Tongue (tissue), 3 donors: Measurements from ENCODE around the gene LRCH4. TPM values are rescaled to one million over a fixed set of nuclear protein-coding genes. Genes with fewer than 3 reads are reported as not detected.
A peak's percentile ranks its signal among the peaks of the same experiment; 100 is the strongest.
"Not testable (repeated sequence)": the region's sequence is repeated elsewhere in the genome, so short reads cannot be mapped to it uniquely, and the experiment has no call there.

Source experiments
- DNase-seq: peaks from one replicate; pipeline ENCODE4 v3.0.0-alpha.2; 2015
- small RNA-seq: library from RNA; depleted of rRNA; stranded (forward); fragments of <200 nt; gene quantifications from one replicate; pipeline ENCODE3, GENCODE V24; 2014; ENCODE audit warnings: low replicate concordance
- total RNA-seq: library from RNA; depleted of rRNA; stranded (reverse); fragments of >200 nt; gene quantifications from one replicate; pipeline ENCODE4 v1.2.3, GENCODE V29; 2014

The LRCH4 gene
- total RNA-seq, 1 donor from 2014 or later = 30.1 TPM

DNA sequence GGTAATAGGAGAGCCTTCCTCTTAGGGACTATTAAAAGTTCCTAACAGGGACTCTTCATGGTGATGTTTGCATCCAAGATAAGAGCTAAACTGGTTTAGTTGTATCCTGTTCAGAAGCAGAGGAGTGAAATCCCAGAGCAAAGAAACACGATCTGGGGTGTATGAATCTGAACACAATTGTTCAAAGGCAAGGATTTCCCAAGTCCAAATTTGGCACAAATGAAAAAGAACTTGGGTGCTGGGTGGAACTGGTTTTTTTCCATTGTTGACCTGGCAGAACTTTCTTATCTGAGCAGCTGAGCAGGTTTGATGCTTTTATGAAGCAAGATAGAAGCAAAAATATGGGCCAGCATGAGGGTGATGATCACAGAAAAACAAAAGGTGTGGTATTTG, 41.0 kb downstream of the LRCH4 start:
- DNase-seq = no peak

DNA sequence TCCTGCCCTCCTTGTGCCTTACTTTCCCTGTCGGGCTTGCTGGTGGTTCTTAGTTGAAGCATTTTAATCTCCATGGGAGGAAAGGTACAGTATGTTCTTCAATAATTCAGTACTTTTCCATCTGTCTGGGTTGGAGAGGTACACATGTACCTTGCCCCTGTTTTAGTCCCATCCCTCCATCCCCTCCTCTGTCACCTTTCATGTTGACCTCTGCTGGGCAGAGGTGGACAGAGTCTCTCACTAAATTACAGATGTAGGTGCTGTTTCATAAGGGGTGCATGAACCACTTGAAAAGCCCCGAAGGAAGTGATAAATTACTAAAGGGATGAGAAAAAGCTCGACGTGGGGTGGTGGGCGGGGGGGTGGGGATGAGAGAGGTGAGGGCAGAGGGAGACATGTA, 41.5 kb downstream of the LRCH4 start:
- no peak for DNase-seq

DNA sequence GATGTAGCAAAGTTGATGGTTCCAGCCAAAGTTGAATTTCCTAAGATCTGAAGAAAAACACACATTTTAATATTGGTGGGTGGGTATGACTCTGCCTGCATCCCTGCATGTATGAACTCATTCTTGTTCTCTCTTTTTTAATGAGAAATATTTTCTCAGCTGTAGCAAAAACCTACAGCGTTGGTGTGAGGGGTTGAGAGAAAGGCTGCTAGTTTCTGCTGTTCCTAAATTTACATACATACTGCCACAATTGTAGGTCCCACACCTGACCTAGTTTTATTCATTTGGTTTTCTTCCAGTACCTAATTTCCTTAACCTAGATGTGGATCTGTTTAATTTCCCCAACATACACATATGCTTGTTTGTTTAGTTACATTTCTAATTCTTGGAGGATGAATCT, 42.3 kb downstream of the LRCH4 start:
- no peak for DNase-seq

DNA sequence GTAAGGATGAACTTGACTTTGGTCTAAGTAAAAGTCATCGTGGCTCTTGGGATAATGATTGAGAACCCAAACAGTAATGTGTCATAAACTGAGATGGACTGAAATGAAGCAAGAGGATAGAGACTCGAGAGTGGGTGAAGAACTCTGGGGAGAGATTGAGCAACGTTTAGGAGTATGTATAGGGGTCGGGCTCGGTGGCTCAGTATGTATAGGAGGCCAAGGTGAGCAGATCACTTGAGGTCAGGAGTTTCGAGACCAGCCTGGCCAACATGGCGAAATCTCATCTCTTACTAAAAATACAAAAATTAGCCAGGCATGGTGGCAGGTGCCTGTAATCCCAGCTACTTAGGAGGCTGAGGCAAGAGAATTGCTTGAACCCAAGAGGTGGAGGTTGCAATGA, 44.6 kb downstream of the LRCH4 start:
- DNase-seq = not testable (repeated sequence)

DNA sequence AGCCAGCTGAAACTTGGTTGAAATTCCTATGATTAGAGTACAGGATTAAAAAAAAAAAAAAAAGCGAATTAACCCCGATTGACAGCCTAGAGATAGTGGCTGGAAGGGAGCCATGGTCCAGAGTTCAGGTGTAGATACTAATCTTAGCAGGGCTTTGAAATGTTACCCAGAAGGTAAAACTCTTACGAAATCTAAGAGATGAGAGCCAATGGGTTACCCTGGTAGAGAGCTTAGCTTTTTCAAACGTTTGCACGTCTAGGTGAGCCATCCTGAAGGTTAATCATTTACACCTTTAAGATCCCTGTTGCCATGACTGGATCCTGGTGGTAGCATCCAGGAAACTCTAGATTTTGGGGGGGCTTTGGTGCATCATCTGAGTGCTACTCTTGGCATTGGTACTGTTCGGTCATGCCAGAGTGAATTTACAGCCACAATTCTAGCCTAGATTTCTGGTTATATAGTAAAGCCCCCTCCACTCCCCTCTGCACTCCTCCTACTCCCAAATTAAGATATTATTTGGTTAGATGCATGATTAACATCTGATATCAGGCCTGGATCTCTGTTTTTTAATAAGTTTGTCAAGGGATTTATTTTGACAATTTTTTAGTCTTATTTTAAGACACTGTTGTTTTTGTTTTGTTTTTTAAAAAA, 45.7 kb downstream of the LRCH4 start:
- DNase-seq = no peak

DNA sequence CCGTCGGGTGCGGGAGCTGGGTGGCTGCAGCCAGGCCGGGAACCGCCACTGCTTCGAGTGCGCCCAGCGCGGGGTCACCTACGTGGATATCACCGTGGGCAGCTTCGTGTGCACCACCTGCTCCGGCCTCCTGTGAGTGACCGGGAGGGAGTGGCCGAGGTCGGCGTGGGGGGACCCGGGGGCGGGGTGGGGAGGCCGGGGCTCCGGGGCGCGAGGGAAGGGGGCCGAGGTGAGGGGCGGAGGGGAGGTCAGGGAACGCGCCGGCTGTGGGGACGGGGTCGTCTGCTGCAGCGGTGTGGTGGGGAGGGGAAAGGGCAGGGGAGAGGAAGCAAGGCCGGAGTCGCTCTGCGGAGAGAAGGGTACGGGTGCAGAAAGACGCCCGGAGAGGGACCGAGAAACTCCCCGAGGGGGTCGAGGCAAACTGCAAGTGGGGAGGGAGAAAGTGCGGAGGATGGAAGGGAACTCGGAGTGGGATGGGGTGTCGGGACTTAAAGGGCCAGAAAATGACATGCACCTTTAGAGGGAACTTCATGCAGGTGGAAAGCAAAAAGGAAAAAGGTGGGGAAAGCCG, 46.4 kb downstream of the LRCH4 start:
- DNase-seq = no peak

DNA sequence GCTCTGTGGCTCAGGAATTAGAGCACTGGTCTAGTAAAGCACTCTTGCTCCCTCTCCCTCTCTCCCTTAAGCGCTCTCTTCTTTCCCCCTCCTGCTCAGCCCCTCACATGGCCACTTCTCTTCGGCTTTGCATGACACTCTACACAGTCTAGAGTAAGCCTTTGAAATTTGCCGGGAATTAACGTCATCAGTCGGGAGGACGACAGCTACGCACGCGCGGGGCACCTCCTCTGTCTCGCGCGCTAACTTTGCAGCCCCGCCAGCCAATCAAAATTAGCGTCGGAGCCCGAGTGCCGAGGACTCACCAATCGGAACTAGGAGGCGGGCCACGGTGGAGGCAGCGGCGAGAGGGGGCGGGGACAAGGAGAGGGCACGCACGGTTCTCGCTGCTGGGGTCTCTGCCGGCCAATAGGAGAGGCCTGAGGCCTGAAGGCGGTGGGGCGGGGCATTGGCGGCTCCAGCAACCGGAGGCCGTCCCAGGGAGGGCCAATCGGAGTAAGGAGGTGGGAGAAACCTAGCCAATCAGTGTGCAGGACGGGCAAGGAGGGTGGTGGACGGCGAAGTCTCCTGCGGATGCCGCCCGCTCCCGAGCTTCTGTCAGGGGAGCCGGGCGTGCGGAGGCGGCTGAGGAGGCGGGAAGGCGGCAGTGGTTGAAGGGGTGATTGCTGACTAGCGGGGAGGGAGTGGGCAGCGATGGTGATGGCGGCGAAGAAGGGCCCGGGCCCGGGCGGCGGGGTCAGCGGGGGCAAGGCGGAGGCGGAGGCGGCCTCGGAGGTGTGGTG, 47.1 kb downstream of the LRCH4 start, which contains the start of gene AGFG2:
TSS of gene AGFG2 (plus strand) at position 550 of the 782 bp plus-strand sequence. CDS start at position 694, 144 bp downstream.
- peak; percentile 100 for DNase-seq

DNA sequence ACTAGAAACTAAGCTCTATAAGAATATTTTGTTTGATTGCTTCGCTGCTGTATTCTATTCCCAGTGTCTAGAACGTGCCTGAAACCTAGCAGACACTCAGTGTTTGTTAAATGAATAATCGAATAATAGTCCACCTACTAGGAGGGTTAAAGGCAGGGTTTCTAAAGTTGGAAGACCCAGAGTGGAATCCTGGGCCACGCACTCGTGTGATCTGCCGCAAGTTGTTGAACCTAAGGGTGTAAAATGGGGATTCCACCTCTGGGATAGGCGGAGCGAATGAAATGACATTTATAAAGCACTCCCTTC, 47.6 kb downstream of the LRCH4 start:
- no peak for DNase-seq

DNA sequence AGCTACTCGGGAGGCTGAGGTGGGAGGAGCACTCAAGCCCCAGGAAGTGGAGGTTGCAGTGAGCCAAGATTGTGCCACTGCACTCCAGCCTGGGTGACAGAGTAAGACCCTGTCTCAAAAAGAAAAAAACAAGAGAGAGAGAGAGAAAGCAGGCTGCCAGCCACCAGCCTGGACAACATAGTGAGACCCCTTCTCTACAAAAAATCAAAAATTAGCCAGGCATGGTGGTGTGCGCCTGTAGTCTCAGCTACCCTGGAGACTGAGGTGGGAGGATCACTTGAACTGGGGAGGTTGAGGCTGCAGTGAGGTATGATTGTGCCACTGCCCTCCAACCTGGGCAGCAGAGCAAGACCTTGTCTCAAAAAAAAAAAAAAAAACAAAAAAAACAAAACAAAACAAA, 49.2 kb downstream of the LRCH4 start:
- not testable (repeated sequence) for DNase-seq

DNA sequence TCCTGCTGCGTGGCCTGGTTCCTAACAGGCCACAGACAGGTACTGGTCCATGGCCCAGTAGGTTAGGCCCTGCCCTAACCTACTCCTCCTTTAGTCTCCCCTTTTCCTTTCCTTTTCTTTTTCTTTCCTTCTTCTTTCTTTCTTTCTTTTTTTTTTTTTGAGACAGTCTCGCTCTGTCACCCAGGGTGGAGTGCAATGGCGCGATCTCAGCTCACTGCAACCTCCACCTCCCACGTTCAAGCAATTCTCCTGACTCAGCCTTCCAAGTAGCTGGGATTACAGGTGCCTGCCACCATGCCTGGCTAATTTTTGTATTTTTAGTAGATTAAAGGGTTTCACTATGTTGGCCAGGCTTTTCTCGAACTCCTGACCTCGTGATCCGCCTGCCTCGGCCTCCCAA, 49.9 kb downstream of the LRCH4 start:
- DNase-seq = not testable (repeated sequence)

DNA sequence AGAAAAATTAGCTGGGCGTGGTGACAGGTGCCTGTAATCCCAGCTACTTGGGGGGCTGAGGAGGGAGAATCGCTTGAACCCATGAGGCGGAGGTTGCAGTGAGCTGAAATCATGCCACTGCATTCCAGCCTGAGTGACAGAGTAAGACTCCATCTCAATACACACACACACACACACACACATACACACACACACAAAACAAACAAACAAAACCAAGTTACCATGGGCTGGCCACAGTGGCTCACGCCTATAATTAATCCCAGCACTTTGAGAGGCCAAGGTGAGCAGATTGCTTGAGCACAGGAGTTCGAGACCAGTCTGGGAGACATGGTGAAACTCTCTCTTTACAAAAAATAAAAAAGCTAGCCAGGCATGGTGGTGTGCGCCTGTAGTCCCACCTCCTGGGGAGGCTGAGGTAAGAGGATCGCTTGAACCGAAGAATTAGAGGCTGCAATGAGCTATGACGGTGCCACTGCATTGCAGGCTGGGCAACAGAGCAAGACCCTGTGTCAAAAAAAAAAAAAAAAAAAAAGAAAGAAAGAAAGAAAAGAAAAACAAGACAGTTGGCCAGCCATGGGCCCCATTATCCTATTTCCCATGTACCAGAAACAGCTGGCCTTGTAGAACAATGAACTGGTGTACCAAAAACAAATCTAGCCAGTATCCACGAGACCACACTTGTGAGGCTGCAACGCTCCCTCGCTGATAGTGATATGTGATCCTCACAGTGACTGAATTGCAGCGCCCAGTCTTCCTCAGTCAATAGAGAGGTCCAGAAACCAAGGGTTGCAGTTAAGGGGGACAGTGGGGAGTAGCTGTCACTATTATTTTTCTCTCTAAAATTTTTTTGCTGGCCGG, 53.5 kb downstream of the LRCH4 start:
- peak; percentile 15 for DNase-seq

DNA sequence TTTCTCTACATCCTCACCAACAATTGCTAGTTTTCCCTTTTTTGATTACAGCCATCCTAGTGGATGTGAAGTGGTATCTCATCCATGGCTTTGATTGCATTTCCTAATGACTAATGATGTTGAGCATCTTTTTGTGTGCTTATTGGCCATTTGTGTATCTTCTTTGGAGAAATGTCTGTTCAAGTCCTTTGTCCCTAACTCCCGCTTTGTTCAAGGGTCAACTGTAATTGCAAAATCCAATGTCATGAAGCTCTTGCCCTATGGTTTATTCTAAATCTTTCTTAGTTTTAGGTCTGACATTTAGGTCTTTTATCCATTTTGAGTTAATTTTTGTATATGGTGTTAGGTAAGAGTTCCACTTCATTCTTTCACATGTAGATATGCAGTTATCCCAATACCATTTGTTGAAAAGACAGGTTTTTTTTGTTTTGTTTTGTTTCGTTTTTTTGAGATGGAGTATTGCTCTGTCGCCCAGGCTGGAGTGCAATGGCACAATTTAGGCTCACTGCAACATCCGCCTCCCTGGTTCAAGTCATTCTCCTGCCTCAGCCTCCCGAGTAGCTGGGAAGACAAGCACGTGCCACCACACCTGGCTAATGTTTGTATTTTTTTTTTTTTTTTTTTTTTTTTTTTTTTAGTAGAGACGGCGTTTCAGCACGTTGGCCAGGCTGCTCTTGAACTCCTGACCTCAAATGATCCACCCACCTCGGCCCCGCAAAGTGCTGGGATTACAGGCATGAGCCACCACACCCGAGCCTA, 57.6 kb downstream of the LRCH4 start:
- DNase-seq = not testable (repeated sequence)

Small RNA genes lying within 50 kb of the gene (small RNA-seq; reads per million reads assigned to genes)
- gene RN7SL416P (not detected), gene SAP25 (not detected)

Other genes starting within 250 kb of the LRCH4 start
- gene PILRB, start 228.0 kb downstream of the LRCH4 start, total RNA-seq = 14.8 TPM
- 1.1 TPM for gene PILRA, start 212.6 kb downstream of the LRCH4 start, total RNA-seq
- gene ZCWPW1, start 157.4 kb downstream of the LRCH4 start, total RNA-seq = 2.1 TPM
- gene MEPCE, start 156.3 kb downstream of the LRCH4 start, total RNA-seq = 23.9 TPM
- gene PPP1R35, start 149.6 kb downstream of the LRCH4 start, total RNA-seq = 10.3 TPM
- gene SPACDR, start 121.9 kb downstream of the LRCH4 start, total RNA-seq = not detected
- 25.2 TPM for gene TSC22D4, start 106.9 kb downstream of the LRCH4 start, total RNA-seq
- 2.3 TPM for gene NYAP1, start 102.2 kb downstream of the LRCH4 start, total RNA-seq
- 7.6 TPM for gene AGFG2, start 46.9 kb downstream of the LRCH4 start, total RNA-seq
- 2.9 TPM for gene SAP25, start 12.2 kb downstream of the LRCH4 start, total RNA-seq
- 1.2 TPM for gene FBXO24, start 199 bp upstream of the LRCH4 start, total RNA-seq
- gene PCOLCE, start 16.2 kb upstream of the LRCH4 start, total RNA-seq = 88.0 TPM
- gene MOSPD3, start 26.4 kb upstream of the LRCH4 start, total RNA-seq = 4.4 TPM
- 1.3 TPM for gene TFR2, start 55.4 kb upstream of the LRCH4 start, total RNA-seq
- not detected for gene ACTL6B, start 70.3 kb upstream of the LRCH4 start, total RNA-seq
- 87.1 TPM for gene GNB2, start 87.6 kb upstream of the LRCH4 start, total RNA-seq
- gene GIGYF1, start 108.1 kb upstream of the LRCH4 start, total RNA-seq = 28.2 TPM
- 23.1 TPM for gene POP7, start 120.0 kb upstream of the LRCH4 start, total RNA-seq
- gene EPO, start 134.3 kb upstream of the LRCH4 start, total RNA-seq = not detected
- not detected for gene ZAN, start 147.5 kb upstream of the LRCH4 start, total RNA-seq
- 49.1 TPM for gene EPHB4, start 241.4 kb upstream of the LRCH4 start, total RNA-seq